GM18909 (cell line): ENCODE data around the gene ARHGAP9.
A peak's percentile ranks its signal among the peaks of the same experiment; 100 is the strongest.

ENCODE experiments used
- ATAC-seq: cut with Tn5 transposase; IDR thresholded peaks from one replicate; pipeline ENCODE4 v1.9.1; 2021; ENCODE audit warnings: mild to moderate bottlenecking; ENCODE audit not compliant: unreplicated experiment, poor library complexity

The ARHGAP9 gene

GRCh38 chr12:57479376-57480115, at the start of gene ARHGAP9:
TSS of gene ARHGAP9 (minus strand) at chr12:57479866. CDS start at chr12:57479406, 460 bp downstream.
- ATAC-seq, result peak; percentile 37

GRCh38 chr12:57528831-57529555, 49.3 kb upstream of the ARHGAP9 start:
- ATAC-seq, result no peak

- no peak for ATAC-seq
Measured at GRCh38 chr12:57528176-57528575, 48.5 kb upstream of the ARHGAP9 start.

GRCh38 chr12:57527184-57527583, 47.5 kb upstream of the ARHGAP9 start:
- ATAC-seq, result no peak

- no peak for ATAC-seq
Measured at GRCh38 chr12:57526477-57527126, 46.9 kb upstream of the ARHGAP9 start.

- no peak for ATAC-seq
Measured at GRCh38 chr12:57525615-57526383, 46.1 kb upstream of the ARHGAP9 start.

- no peak for ATAC-seq
Measured at GRCh38 chr12:57524814-57525614, 45.3 kb upstream of the ARHGAP9 start.

- ATAC-seq, result no peak
Measured at GRCh38 chr12:57523706-57524614, 44.3 kb upstream of the ARHGAP9 start.

GRCh38 chr12:57522887-57523705, 43.4 kb upstream of the ARHGAP9 start:
- ATAC-seq, result no peak

GRCh38 chr12:57522011-57522886, 42.6 kb upstream of the ARHGAP9 start, which contains the start of gene MBD6:
TSS of gene MBD6 (plus strand) at chr12:57522824. CDS start at chr12:57524304, 1,480 bp downstream.
- peak; percentile 47 for ATAC-seq

- ATAC-seq, result no peak
Measured at GRCh38 chr12:57521525-57522010, 41.9 kb upstream of the ARHGAP9 start.

GRCh38 chr12:57520053-57520818, 40.6 kb upstream of the ARHGAP9 start, which contains the start of gene DDIT3:
TSS of gene DDIT3 (minus strand) at chr12:57520514. CDS start at chr12:57517406, 3,108 bp downstream.
- peak; percentile 75 for ATAC-seq

- peak; percentile 6 for ATAC-seq
Measured at GRCh38 chr12:57519796-57520052, 40.1 kb upstream of the ARHGAP9 start.

- no peak for ATAC-seq
Measured at GRCh38 chr12:57518920-57519795, 39.5 kb upstream of the ARHGAP9 start.
